NOMO-1 treated with DMSO at 0.1 percent for 48 hours (cell line): Measurements from ENCODE around the gene DSCAML1.
A peak's percentile ranks its signal among the peaks of the same experiment; 100 is the strongest.

ENCODE experiments used
- DNase-seq: peaks from one replicate; lab custom pipeline; 2025; ENCODE audit not compliant: unreplicated experiment; lab: John Stamatoyannopoulos, UW

The DSCAML1 gene, protein sequence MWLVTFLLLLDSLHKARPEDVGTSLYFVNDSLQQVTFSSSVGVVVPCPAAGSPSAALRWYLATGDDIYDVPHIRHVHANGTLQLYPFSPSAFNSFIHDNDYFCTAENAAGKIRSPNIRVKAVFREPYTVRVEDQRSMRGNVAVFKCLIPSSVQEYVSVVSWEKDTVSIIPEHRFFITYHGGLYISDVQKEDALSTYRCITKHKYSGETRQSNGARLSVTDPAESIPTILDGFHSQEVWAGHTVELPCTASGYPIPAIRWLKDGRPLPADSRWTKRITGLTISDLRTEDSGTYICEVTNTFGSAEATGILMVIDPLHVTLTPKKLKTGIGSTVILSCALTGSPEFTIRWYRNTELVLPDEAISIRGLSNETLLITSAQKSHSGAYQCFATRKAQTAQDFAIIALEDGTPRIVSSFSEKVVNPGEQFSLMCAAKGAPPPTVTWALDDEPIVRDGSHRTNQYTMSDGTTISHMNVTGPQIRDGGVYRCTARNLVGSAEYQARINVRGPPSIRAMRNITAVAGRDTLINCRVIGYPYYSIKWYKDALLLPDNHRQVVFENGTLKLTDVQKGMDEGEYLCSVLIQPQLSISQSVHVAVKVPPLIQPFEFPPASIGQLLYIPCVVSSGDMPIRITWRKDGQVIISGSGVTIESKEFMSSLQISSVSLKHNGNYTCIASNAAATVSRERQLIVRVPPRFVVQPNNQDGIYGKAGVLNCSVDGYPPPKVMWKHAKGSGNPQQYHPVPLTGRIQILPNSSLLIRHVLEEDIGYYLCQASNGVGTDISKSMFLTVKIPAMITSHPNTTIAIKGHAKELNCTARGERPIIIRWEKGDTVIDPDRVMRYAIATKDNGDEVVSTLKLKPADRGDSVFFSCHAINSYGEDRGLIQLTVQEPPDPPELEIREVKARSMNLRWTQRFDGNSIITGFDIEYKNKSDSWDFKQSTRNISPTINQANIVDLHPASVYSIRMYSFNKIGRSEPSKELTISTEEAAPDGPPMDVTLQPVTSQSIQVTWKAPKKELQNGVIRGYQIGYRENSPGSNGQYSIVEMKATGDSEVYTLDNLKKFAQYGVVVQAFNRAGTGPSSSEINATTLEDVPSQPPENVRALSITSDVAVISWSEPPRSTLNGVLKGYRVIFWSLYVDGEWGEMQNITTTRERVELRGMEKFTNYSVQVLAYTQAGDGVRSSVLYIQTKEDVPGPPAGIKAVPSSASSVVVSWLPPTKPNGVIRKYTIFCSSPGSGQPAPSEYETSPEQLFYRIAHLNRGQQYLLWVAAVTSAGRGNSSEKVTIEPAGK (N-terminal part only)

DNA sequence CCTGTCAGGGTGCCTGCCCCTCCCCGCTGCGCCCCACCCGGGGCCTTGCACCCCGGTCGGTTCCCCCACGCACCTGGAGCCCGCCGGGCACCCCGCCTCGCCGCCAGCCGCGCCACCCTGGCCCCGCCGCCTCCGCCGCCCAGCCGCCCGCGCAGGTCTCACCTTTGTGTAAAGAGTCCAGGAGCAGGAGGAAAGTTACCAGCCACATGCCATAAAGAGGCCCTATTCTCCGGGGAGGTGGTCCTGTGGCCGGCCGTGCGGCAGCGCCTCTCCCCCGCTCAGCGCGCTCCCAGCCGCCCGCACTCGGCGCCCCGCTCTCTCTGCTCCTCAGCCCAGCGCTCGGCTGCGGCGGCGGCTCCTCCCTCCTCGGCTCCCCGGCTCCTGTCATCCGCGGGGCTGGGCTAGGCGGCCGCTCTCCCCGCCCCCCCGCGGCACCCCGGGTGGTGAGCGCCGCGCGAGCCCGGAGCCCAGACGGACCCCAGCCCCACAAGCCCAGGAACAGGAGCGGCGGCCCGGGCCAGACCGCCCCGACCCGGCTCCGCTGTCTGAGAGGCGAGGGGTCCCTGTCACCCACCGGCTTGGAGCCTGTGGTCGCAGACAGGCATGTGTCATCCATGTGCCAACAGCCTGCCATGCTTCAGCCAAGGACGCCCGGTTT is at the start of gene DSCAML1:
DSCAML1 (minus strand) TSS at position 345 of the 658 bp plus-strand sequence; CDS start at position 208, 137 bp downstream.
- DNase-seq = no peak

- DNase-seq = peak; percentile 57
Measured at GRCh38 chr11:117843666-117844484, 46.9 kb upstream of the DSCAML1 start.

DNA sequence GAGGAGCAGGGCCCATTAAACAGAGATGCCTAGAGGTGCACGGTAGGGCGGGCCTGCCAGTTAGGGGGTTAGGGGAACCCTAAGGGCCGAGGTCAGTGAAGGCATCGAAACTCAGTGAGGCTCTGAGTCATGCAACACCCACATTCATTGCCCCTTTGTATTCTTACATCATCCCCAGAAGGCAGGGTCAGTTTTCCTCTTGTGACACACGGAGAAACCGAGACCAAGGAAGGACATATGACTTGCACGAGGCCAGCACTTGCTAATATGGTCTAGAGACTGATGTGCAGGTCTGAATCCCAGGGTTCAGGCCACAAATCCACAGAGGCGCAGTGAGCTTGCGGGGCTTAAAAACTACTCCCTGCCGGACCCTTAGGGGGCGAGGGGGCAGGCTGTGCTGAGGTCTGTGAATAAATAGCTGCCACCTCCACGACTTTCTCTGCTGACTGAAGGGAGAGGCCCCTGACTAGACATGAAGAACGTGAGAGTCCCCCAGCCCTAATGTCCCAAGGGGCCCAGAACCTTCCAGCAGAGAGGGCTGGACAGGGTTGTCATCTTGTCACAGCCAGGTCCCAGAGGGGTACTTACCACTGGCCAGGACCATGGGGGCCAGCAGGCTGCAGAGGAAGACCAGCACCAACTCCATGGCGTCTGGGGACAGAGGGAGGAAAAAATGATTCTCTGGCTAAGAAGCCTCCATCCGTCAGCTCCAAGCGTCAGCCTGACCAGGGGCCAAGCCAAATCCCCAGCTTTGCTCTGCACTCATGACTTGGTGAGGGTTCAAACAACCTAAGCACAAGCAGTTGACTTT is 45.3 kb upstream of the DSCAML1 start:
- peak; percentile 81 for DNase-seq

DNA sequence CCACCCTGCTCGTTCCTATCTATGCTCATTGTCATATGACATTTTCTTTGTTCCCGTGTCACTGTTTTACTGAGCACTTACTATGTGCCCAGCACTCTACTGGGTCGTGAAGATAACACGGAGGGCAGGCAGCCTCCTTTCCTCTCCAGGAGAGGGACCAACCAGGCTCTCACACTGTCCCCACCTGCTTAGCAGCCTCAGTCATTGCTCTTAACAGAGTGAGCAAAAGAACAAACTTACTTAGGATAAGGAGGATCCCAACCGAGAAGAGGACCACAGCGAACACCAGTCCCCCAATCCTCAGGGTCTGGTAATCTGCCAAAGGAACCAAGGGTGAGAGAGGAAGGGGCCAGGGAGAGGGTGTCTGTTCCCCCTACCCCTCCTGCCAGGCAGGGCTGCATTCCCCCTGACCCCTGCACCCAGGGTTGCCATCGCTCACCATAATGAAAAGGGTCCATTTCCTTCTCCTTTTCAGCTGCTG is 44.6 kb upstream of the DSCAML1 start:
- DNase-seq = no peak

- DNase-seq = no peak
Measured at GRCh38 chr11:117840881-117841550, 44.0 kb upstream of the DSCAML1 start.

DNA sequence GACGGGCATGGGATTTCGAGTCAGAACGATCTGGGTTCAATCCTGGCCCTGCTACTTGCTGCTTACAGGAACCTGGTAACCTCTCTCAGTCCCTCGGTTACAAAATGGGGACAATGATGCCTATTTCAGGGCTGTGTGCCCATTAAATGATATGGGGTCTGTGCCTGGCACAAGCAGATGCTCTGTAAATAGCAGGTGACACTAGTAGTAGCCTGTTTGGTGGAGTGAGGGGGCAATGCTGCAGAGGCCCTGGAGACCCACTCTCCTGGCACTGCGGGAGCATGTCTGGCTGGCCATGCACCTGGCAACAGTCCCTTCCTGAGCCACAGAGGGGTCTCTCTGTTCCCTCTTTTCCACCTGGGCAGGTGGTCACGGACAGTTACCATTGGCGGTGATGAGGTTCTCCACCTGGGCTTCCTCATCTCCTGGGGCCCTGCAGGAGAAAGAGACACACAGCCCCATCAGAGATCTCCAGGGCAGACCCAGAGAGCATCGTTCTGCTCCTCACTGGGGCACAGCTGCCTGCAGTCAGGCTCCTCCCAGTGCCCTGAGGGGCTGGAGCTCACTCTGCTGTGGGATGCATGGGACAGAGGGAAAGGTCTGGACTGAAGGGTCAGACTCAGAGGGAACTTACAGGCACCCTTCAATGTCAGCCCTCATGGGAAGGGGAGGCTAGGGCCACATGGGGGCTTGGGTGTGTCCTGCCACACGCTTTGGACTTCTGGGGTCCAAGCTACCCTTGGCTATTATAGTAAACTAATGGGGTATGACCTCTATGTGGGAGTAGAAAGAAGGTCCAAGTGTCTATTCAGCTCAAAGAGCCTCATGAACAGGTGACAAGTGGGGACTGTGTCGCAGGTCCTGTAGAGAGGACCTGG is 43.2 kb upstream of the DSCAML1 start:
- DNase-seq = no peak

GRCh38 chr11:117839380-117839881 is 42.4 kb upstream of the DSCAML1 start:
- DNase-seq = peak; percentile 60

- DNase-seq = no peak
Measured at GRCh38 chr11:117838901-117839300, 41.9 kb upstream of the DSCAML1 start.

GRCh38 chr11:117837791-117838190 is 40.8 kb upstream of the DSCAML1 start:
- DNase-seq = no peak

DNA sequence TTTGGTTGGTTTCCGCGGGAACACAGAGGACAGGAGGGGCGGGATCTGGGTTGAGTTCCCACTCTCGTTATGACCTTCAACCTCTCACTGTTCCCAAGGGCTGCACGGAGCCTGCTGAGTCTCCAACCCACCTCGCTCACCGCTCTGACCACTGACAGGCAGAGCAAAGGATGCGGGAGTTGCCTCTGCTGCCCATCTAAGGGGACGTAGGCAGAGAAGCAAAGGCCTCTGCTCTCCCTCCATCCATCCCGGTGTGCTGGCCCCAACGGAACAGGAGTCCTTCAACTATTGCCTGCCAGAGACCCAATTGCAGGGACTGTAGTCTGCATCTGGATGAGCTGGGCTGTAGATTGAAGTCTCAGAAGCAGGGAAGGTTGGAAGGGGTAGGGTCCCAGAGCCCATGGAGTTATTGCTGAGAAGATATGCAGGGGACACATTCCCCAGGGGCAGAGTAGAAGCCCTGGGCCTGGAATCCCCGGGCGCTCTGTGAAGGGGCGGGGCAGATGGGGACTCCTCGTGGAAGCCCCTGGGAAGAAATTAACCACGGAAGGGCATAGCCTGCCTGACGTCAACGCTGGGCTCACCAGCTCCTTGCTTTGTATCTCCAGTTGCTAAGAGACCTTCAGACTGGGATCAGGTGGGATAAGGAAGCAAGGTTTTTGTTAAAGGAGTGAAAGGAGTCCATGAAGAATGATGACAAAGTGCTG is 40.2 kb upstream of the DSCAML1 start:
- DNase-seq = no peak

GRCh38 chr11:117836077-117836960 is 39.3 kb upstream of the DSCAML1 start:
- DNase-seq = peak; percentile 66

- DNase-seq = no peak
Measured at GRCh38 chr11:117835576-117835975, 38.6 kb upstream of the DSCAML1 start.

GRCh38 chr11:117834838-117835443 is 37.9 kb upstream of the DSCAML1 start:
- DNase-seq = no peak

GRCh38 chr11:117834068-117834810 is 37.2 kb upstream of the DSCAML1 start:
- DNase-seq = no peak
